Adipose tissue (tissue), 3 donors: Measurements from ENCODE around the gene SNAP25. TPM values are rescaled to one million over a fixed set of nuclear protein-coding genes. Genes with fewer than 3 reads are reported as not detected.

Source experiments
- H3K27ac ChIP-seq: one replicate; pipeline ENCODE4 v1.5.1; 2013; ENCODE audit warnings: low read depth, low read length
- WGBS, 3 donors: extraction: QIAGEN DNeasy Blood & Tissue Kit; methylation state at CpG; one replicate each; pipeline ENCODE4 v1.1.7; 2013; 5-methylcytosine and 5-hydroxymethylcytosine counted together
- polyA plus RNA-seq, 3 donors: library from polyadenylated mRNA; stranded (reverse); fragments of 200-250 nt; gene quantifications; one replicate each; pipeline ENCODE4 v1.2.3, GENCODE V29; 2013
- donor health status: healthy with polysubstance abuse.
- donor health status: Bipolar disorder and iron deficiency.
- donor health status: healthy.

SNAP25 gene
- polyA plus RNA-seq, 3 donors = 0.46 to 10.1 (median 3.0) TPM

GRCh38 chr20:10201321-10201870 is 17.2 kb upstream of the SNAP25 start:
- WGBS, 3 donors = 58 to 62% (median 59%) methylated on average over 3 of the region's 3 CpGs
- no peak overlapping the region for H3K27ac ChIP-seq

GRCh38 chr20:10209091-10209490 is 9.5 kb upstream of the SNAP25 start:
- 59 to 68% (median 67%) methylated on average over 1 of the region's 1 CpG for WGBS, 3 donors
- no peak overlapping the region for H3K27ac ChIP-seq

DNA sequence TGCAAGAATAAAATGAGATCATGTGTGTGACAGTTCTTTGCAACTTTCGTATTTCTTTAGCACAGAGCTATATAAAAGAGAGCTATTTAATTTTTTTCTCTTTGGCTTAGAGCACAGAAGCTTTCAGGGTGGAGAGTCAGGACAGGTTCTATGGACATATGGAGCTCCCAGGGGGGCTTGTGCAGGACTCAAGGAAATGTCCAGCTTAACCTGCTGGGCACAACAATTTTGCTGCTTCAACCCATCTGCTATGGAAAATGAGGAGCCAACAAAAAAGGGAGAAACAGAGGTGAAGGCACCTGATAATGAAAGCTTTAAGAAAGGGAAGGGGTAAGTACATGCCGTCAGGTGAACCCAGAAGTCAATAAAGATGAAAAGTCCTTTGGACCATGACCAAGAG is 5.1 kb upstream of the SNAP25 start:
- 59 to 89% (median 84%) methylated on average over 2 of the region's 2 CpGs for WGBS, 3 donors
- no peak overlapping the region for H3K27ac ChIP-seq

DNA sequence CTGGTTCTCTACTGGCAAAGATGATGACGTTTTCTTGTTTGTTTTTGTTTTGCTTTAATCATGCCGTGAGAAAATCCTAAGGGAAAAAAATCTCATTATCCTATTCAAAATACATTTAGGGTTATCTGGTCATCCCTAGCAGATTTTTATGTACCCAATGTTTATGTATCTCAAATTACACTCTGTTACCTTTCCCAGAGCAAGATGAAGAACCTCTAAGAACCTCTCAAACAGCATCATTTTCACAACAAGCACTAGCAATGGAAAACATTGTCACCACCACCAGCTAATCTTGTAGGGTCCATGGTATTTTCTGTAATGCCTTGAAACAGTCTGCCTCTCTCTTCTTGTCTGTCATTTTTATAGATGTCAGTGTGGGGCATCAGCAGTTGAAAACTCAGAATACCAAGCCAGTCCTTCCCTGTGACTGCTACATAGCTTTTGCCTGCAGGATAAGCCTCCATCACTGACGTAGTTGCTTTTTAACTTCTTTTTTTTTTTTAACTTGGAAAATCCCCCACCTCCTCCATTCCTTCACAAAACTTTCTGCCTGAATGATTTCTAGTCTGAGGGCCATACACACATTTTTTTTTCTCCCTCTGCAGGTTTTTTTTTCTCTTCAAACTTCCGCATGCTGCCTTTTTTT is 2.4 kb upstream of the SNAP25 start:
- 38 to 57% (median 55%) methylated on average over 4 of the region's 4 CpGs for WGBS, 3 donors
- H3K27ac ChIP-seq = no peak overlapping the region

GRCh38 chr20:10217721-10218410 is 764 bp upstream of the SNAP25 start:
- 1 to 2% (median 1%) methylated on average over 40 of the region's 40 CpGs for WGBS, 3 donors
- H3K27ac ChIP-seq = no peak overlapping the region

GRCh38 chr20:10219452-10219791 is 792 bp downstream of the SNAP25 start:
- 0 to 2% (median 1%) methylated on average over 30 to 32 of the region's 32 CpGs for WGBS, 3 donors
- no peak overlapping the region for H3K27ac ChIP-seq

DNA sequence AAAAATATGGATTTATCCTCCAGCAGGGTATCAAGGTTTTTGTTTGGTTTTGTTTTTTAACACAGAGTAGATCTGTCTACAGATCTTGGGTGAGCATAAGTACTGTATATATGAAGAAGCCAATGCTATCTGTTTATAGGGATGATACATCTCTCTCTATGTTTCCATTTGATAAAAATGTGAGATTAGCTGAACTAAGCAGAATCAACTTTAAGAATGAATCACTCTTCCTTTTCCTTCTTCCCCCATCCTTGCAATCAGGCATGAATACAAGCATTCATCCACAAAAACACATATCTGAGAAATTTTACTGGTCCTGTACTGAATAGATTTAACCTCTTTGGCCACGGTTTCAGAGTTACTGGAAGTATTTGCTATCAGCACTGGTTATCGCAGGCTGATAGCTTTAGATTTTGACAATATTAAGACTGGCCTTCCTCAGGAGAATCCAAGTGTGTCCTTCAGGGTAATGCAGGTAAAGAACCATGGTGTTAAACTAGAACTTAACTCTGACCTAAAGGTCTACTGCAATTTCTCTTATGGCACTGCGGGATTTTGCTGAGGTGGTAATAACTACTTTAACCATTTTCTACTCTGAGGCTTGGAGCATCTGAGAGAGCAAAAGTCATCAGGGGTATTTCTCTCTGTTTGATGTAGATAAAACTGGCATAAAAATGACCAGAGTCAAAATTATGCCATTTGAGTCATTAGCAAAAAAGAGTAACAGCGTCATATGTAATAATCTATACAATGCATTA is 1.5 kb downstream of the SNAP25 start:
- 80 to 85% (median 84%) methylated on average over 4 of the region's 4 CpGs for WGBS, 3 donors
- H3K27ac ChIP-seq = no peak overlapping the region

GRCh38 chr20:10221021-10221420 is 2.4 kb downstream of the SNAP25 start:
- no peak overlapping the region for H3K27ac ChIP-seq
- whole genome bisulfite sequencing, 3 donors = 76 to 92% (median 90%) methylated on average over 6 of the region's 6 CpGs

DNA sequence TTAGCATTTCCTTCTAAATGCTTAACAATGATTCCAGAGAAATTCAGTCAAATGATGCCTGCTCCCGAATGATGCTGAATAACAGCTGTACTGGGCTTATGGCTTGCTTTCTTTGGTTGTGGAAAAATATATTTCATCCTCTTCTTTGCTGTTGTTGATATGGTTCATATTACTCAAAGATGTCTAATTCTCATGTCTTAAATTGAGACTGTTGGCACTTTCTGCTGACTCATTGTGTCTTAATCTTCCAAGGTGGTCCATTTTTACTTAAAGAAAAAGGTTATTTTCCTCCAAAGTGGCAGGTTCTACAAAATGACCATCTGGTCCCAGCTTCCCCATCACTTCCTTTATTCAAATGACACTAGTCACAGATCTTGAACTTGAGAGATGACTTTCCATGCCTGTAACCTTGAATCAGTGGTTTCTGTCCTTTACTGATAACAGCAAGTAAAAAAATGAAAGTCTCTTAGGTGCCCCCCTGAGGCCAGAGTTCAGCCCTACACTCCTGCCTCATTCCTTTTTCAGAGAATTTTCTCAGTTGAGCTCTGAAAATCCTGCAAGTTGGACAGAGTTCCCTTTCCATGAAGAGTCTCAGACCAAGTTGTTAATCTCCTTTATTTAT is 6.9 kb downstream of the SNAP25 start:
- no peak overlapping the region for H3K27ac ChIP-seq
- WGBS, 3 donors = 68 to 80% (median 76%) methylated on average over 1 of the region's 1 CpG

DNA sequence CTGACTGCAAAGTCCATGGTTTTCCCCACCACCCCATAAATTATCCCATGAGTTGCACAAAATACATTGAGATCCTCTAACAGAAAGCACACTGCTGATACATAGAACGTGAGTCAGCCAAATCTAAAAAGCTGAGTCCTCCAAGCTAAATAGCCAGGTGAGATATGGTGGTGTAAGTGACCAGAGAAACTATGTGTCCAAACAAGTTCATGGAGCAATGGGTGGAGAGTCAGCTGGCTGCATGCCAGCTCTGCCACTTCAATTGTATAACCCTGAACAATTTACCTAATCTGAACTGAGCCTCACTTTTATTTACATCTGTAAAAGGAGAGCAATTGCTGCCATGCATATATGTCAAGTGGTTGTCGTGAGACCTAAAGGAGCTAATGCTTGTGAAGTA is 9.7 kb downstream of the SNAP25 start:
- H3K27ac ChIP-seq = no peak overlapping the region
- WGBS, 3 donors = 64 to 87% (median 83%) methylated on average over 2 of the region's 2 CpGs

- no peak overlapping the region for H3K27ac ChIP-seq
These were observed 12.7 kb downstream of the SNAP25 start for GRCh38 chr20:10231290-10231689.

GRCh38 chr20:10236540-10237533 is 18.2 kb downstream of the SNAP25 start:
- H3K27ac ChIP-seq = no peak overlapping the region
- WGBS, 3 donors = 74 to 89% (median 81%) methylated on average over 10 of the region's 10 CpGs

GRCh38 chr20:10239954-10240353 is 21.3 kb downstream of the SNAP25 start:
- H3K27ac ChIP-seq = no peak overlapping the region
- 32 to 49% (median 41%) methylated on average over 4 of the region's 4 CpGs for WGBS, 3 donors

- WGBS, 3 donors = 89 to 90% (median 89%) methylated on average over 8 of the region's 8 CpGs
- no peak overlapping the region for H3K27ac ChIP-seq
These were observed 22.0 kb downstream of the SNAP25 start for GRCh38 chr20:10240655-10241054.

DNA sequence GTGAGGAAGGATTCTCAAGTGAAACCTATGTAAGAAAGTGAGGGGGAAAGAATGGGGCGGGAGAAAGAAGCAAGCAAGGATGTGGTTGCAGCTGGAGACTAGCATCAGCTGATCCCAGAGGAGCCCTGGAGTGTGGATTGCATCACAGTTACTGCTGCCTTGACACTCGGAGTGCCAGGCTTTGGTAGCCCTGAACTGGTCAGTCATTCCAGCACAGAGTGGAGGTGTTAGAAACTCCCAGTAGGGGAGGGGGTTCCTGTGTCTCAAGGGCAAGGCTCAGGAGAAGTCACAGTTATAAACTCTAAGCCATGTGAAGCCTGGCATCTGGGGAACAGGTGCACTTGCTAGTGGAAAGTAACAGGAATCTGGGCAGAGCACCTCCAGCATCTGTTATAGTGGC is 23.5 kb downstream of the SNAP25 start:
- no peak overlapping the region for H3K27ac ChIP-seq
- 59 to 75% (median 72%) methylated on average over 2 of the region's 2 CpGs for WGBS, 3 donors

- 91 to 94% (median 91%) methylated on average over 3 of the region's 3 CpGs for WGBS, 3 donors
- H3K27ac ChIP-seq = no peak overlapping the region
These were observed 28.8 kb downstream of the SNAP25 start for GRCh38 chr20:10247440-10247839.

DNA sequence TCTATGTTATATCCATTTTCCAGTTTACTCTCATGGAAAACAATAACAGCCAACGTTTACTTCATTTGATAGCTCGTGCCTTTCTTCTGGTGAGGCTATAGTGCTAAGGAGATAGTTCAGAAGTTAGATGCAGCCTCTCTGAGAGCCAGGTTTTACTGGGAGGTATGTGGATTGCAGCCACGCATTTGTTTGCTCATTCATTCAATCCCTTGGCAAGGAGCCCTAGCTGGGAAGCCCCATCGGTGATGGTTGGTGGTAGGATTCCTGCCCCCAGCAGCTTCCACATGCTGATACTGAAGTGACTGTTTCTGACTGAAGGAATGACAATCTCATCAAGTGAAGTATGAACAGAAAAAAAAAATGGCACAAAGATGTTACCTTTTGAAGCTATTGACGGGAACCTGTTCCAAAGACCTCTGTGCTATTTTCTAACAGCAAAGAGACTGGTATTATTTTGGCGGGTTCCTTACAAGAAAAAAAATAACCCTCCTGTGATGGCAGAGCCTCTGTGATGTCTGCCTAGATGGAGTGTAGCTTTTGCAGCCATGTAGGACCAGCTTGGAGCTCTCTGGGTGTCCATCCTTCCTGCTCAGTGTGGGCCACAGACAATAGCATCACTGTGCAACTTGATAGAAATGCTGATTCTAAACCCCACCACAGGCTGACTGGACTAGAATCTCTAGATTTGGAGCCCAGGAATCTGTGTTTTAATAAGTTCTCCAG is 30.6 kb downstream of the SNAP25 start:
- H3K27ac ChIP-seq = no peak overlapping the region
- WGBS, 3 donors = 51 to 83% (median 76%) methylated on average over 6 of the region's 6 CpGs
